GM23338 (cell line): ENCODE measurements around the gene GUCA1C. TPM values are rescaled to one million over a fixed set of nuclear protein-coding genes. Genes with fewer than 3 reads are reported as not detected.

Experiments
- ATAC-seq: fragments of 200-7000 bp; cut with Tn5 transposase; 3 replicates; pipeline ENCODE4 v1.9.1; 2020
- DNase-seq: peaks from one replicate; pipeline ENCODE4 v3.0.0-alpha.2; 2015; ENCODE audit warnings: low spot score
- H2AFZ ChIP-seq: fragments of 200-600 bp; sonication (generic); 2 replicates; pipeline ENCODE4 v1.8.0; 2016; ENCODE audit warnings: antibody characterized with exemption, mild to moderate bottlenecking, moderate library complexity
- H3F3A ChIP-seq: fragments of 200-600 bp; sonication (generic); replicated peaks from 2 replicates; pipeline ENCODE4 v1.8.0; 2017; ENCODE audit warnings: antibody characterized with exemption, mixed run types, low read depth
- H3K27ac ChIP-seq: fragments of 200-600 bp; sonication (generic); 2 replicates; pipeline ENCODE4 v1.6.1; 2016; ENCODE audit warnings: low read depth
- H3K27me3 ChIP-seq: fragments of 200-600 bp; sonication (generic); 2 replicates; pipeline ENCODE4 v1.8.0; 2016; ENCODE audit warnings: mild to moderate bottlenecking, mixed run types, moderate library complexity; ENCODE audit not compliant: insufficient read depth
- H3K36me3 ChIP-seq: fragments of 200-600 bp; sonication (generic); 2 replicates; pipeline ENCODE4 v1.8.0; 2016; ENCODE audit warnings: mild to moderate bottlenecking; ENCODE audit not compliant: insufficient read depth
- H3K4me1 ChIP-seq: fragments of 200-600 bp; sonication (generic); 2 replicates; pipeline ENCODE4 v1.8.0; 2016; ENCODE audit warnings: mild to moderate bottlenecking, moderate library complexity; ENCODE audit not compliant: insufficient read depth
- H3K4me2 ChIP-seq: fragments of 200-600 bp; sonication (generic); 2 replicates; pipeline ENCODE4 v1.7.1; 2017; ENCODE audit warnings: mixed run types
- H3K4me3 ChIP-seq: fragments of 200-600 bp; sonication (generic); 2 replicates; pipeline ENCODE4 v1.6.1; 2016; ENCODE audit warnings: mixed run types
- H3K79me2 ChIP-seq: fragments of 200-600 bp; sonication (generic); replicated peaks from 2 replicates; pipeline ENCODE4 v1.8.0; 2017; ENCODE audit warnings: mild to moderate bottlenecking; ENCODE audit not compliant: insufficient read depth
- H3K9me2 ChIP-seq: fragments of 200-600 bp; sonication (generic); 2 replicates; pipeline ENCODE4 v1.8.0; 2017; ENCODE audit not compliant: insufficient read depth
- H4K20me1 ChIP-seq: fragments of 200-600 bp; sonication (generic); replicated peaks from 2 replicates; pipeline ENCODE4 v1.8.0; 2017; ENCODE audit warnings: mild to moderate bottlenecking; ENCODE audit not compliant: insufficient read depth
- H3K27ac Mint-ChIP-seq: 2 replicates; pipeline ENCODE4 v1.8.0; 2020; ENCODE audit warnings: inconsistent platforms, mild to moderate bottlenecking, moderate library complexity, mixed read lengths
- H3K27me3 Mint-ChIP-seq: 3 replicates; pipeline ENCODE4 v1.8.0; 2022; ENCODE audit warnings: low read depth, mild to moderate bottlenecking, moderate library complexity, mixed read lengths, inconsistent platforms; ENCODE audit not compliant: insufficient read depth, poor library complexity
- H3K36me3 Mint-ChIP-seq: 3 replicates; pipeline ENCODE4 v1.8.0; 2021; ENCODE audit warnings: low read depth, mild to moderate bottlenecking, inconsistent platforms, moderate library complexity, mixed read lengths
- H3K4me1 Mint-ChIP-seq: 3 replicates; pipeline ENCODE4 v1.8.0; 2020; ENCODE audit warnings: mild to moderate bottlenecking, inconsistent platforms, mixed read lengths
- H3K4me3 Mint-ChIP-seq: 3 replicates; pipeline ENCODE4 v1.8.0; 2021; ENCODE audit warnings: moderate library complexity, mild to moderate bottlenecking, inconsistent platforms, mixed read lengths
- H3K9me3 Mint-ChIP-seq: 3 replicates; pipeline ENCODE4 v1.8.0; 2020; ENCODE audit warnings: moderate library complexity, mild to moderate bottlenecking, inconsistent platforms, mixed read lengths
- CREB1 ChIP-seq: fragments of 250-450 bp; sonication (Bioruptor Pico); IDR thresholded peaks from 2 replicates; pipeline ENCODE4 v1.5.0; 2020; ENCODE audit warnings: low read depth, mild to moderate bottlenecking, moderate library complexity
- EZH2 ChIP-seq: fragments of 200-600 bp; sonication (generic); IDR thresholded peaks from one replicate; pipeline ENCODE4 v1.8.0; 2017; ENCODE audit warnings: antibody characterized with exemption, mild to moderate bottlenecking, low read depth; ENCODE audit not compliant: unreplicated experiment
- EZH2phosphoT487 ChIP-seq: fragments of 200-600 bp; sonication (generic); IDR thresholded peaks from one replicate; pipeline ENCODE4 v1.8.1; 2018; ENCODE audit warnings: antibody characterized with exemption; ENCODE audit not compliant: unreplicated experiment
- JUNB ChIP-seq: IDR thresholded peaks from one replicate; pipeline ENCODE4 v1.6.1; 2016; ENCODE audit warnings: antibody characterized with exemption; ENCODE audit not compliant: unreplicated experiment
- POLR2AphosphoS5 ChIP-seq: IDR thresholded peaks from 2 replicates; pipeline ENCODE4 v1.6.1; 2016; ENCODE audit warnings: antibody characterized with exemption, low read depth
- STAT1 ChIP-seq: IDR thresholded peaks from one replicate; pipeline ENCODE4 v1.6.1; 2016; ENCODE audit warnings: antibody characterized with exemption; ENCODE audit not compliant: unreplicated experiment
- ZNF331 ChIP-seq: fragments of 250-450 bp; sonication (Bioruptor Pico); IDR thresholded peaks from 2 replicates; pipeline ENCODE4 v1.5.0; 2020; ENCODE audit warnings: low read depth, mild to moderate bottlenecking, moderate library complexity
- ZNF462 ChIP-seq: fragments of 250-450 bp; sonication (Bioruptor Pico); IDR thresholded peaks from 2 replicates; pipeline ENCODE4 v1.5.0; 2020; ENCODE audit warnings: mild to moderate bottlenecking, moderate library complexity
- polyA plus RNA-seq: library from polyadenylated mRNA; unstranded; fragments of >200 nt; fragmentation: Nextera tagmentation; extraction: Ambion mirVana; gene quantifications from 2 replicates; pipeline ENCODE4 v1.2.1, GENCODE V29; 2016
- total RNA-seq: library from RNA; depleted of rRNA; stranded (reverse); fragments of >200 nt; shearing (Covaris generic); gene quantifications from 2 replicates; pipeline ENCODE4 v1.2.3, GENCODE V29; 2014
- TF ChIP-seq, protein P1 (sequence below): IDR thresholded peaks from 2 replicates; pipeline ENCODE4 v1.6.1; 2016; ENCODE audit warnings: antibody characterized with exemption

Gene GUCA1C
- total and polyA plus RNA-seq, 2 experiments from 2014 or later = not detected

DNA sequence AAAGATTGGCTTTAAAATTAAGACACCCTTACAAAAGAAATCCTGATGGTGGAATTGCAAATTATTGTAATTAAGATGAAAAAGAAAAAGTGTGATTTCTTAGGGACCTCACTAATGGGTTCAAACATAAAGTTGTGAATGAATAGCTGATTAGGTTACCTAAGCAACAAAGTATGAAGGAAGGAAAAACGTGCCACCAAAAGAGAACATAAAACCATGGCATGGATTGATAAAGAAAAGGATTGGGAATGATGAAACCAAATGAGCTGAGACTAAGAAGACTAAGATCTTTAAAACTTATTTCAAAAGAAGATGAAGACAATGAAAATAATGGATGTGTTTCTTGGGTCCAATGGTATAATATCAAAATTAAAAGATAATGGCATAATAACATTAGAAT is 32.2 kb upstream of the GUCA1C start (continued):
- no peak for TF ChIP-seq ZNF462 (CRISPR knock-in tag)
- TF ChIP-seq EZH2phosphoT487 = no peak
- no peak for TF ChIP-seq POLR2AphosphoS5

- H2AFZ ChIP-seq = no peak overlapping the region
- Mint-ChIP-seq H3K27ac (no peak overlapping the region), H3K27me3 (peaks cover 3% of the 10 kb centered on the region), H3K36me3 (no peaks in the 10 kb centered on the region), H3K4me1 (no peaks in the 10 kb centered on the region), H3K4me3 (no peak overlapping the region), H3K9me3 (no peaks in the 10 kb centered on the region)
- DNase-seq (no peak), ATAC-seq (no peak)
- no peak overlapping the region for H3K27ac ChIP-seq
- no peak overlapping the region for H3K4me2 ChIP-seq
- no peaks in the 10 kb centered on the region for H3K79me2 ChIP-seq
- H3K36me3 ChIP-seq = no peaks in the 10 kb centered on the region
- H4K20me1 ChIP-seq = no peaks in the 10 kb centered on the region
- H3K4me3 ChIP-seq = no peak overlapping the region
- no peaks in the 10 kb centered on the region for H3K27me3 ChIP-seq
- H3K4me1 ChIP-seq = no peaks in the 10 kb centered on the region
- H3K9me2 ChIP-seq = no peaks in the 10 kb centered on the region
- H3F3A ChIP-seq = no peaks in the 10 kb centered on the region
- TF ChIP-seq EZH2phosphoT487 (no peak), POLR2AphosphoS5 (no peak), CREB1 (CRISPR knock-in tag) (no peak), EZH2 (no peak), JUNB (no peak), ZNF462 (CRISPR knock-in tag) (no peak), STAT1 (no peak), ZNF331 (CRISPR knock-in tag) (no peak)
- TF ChIP-seq, protein P1, sequence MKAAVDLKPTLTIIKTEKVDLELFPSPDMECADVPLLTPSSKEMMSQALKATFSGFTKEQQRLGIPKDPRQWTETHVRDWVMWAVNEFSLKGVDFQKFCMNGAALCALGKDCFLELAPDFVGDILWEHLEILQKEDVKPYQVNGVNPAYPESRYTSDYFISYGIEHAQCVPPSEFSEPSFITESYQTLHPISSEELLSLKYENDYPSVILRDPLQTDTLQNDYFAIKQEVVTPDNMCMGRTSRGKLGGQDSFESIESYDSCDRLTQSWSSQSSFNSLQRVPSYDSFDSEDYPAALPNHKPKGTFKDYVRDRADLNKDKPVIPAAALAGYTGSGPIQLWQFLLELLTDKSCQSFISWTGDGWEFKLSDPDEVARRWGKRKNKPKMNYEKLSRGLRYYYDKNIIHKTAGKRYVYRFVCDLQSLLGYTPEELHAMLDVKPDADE = no peak
Measured at GRCh38 chr3:108983051-108983450, 29.4 kb upstream of the GUCA1C start.
